NCI-H1436 treated with DMSO at 0.1 percent for 48 hours (cell line): ENCODE measurements around the gene PHACTR2.
"Not testable (repeated sequence)": the region's sequence is repeated elsewhere in the genome, so short reads cannot be mapped to it uniquely, and the experiment has no call there.

Experiments
- DNase-seq: peaks from one replicate; lab custom pipeline; 2025; lab: John Stamatoyannopoulos, UW

PHACTR2 gene

GRCh38 chr6:143807103-143807772, 129.5 kb downstream of the PHACTR2 start:
- no peak for DNase-seq

GRCh38 chr6:143810745-143811144, 133.0 kb downstream of the PHACTR2 start:
- no peak for DNase-seq

- no peak for DNase-seq
Observed at GRCh38 chr6:143811501-143812157, 133.9 kb downstream of the PHACTR2 start.

GRCh38 chr6:143817621-143818020, 139.9 kb downstream of the PHACTR2 start:
- no peak for DNase-seq

GRCh38 chr6:143821359-143821758, 143.6 kb downstream of the PHACTR2 start:
- no peak for DNase-seq

GRCh38 chr6:143822584-143823024, 144.8 kb downstream of the PHACTR2 start:
- no peak for DNase-seq

DNA sequence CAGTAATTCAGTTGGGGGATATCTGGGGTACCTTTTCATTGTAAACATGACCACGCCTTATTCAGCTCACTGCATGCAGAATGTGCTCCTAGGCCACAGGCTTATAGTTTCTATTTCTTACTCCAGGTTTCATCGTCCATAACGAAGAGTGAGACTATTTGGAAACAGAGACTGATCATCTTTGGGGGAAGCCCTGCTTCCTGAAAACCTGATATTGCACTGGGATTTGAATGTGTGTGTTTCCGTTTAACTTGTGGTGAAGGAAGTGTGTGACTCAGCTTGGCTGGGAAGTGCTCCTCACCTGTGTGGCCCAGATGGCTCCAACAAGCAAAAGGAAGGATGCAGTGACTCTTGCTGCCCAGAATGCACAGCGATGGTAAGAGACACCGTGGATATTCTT, 145.8 kb downstream of the PHACTR2 start:
- DNase-seq: no peak

GRCh38 chr6:143828572-143828971, 150.8 kb downstream of the PHACTR2 start:
- DNase-seq: no peak

GRCh38 chr6:143836150-143836549, 158.4 kb downstream of the PHACTR2 start:
- no peak for DNase-seq

GRCh38 chr6:143838395-143838794, 160.6 kb downstream of the PHACTR2 start:
- no peak for DNase-seq

GRCh38 chr6:143839196-143839595, 161.4 kb downstream of the PHACTR2 start:
- DNase-seq: no peak

DNA sequence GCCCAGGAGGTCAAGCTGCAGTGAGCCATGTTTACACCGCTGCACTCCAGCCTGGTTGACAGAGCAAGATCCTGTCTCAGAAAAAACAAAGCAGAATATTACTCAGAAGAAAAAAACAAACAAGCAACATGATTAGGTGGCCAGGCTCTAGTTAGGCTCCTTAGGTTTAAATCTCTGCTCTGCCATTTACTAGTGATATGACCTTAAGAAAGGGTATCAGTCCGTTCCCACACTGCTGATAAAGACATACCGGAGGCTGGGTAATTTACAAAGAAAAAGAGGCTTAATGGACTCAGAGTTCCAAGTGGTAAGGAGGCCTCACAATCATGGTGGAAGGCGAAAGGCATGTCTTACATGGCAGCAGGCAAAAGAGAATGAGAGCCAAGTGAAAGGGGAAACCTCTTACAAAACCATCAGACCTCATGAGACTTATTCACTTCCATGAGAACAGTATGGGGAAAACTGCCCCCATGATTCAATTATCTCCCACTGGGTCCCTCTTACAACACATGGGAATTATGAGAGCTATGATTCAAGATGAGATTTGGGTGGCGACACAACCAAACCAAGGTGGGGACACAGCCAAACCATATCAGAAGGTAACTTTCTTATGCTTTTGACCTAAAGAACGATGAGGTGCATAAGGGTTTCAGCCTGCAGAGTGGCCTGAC, 163.0 kb downstream of the PHACTR2 start:
- DNase-seq: no peak

DNA sequence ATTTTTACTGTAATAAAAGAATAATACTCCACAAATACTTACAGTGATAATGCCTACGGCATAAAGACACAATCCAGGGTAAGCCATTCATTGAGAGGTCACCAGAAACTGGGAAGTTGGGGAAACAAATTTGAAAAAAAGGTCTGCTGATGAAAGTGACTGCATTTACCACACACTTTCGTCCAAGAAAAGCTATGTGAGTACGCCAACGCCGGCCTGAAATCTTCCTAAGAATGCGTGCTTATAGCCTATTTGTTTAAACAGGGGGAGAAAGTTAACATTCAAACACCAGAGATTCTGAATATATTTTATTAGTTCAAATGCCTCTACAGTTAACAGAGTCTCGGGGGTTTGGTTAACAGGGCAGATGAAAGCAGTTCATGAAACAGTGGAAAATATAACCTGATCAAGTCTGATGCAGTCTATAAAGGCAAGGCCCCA, 164.7 kb downstream of the PHACTR2 start:
- no peak for DNase-seq

DNA sequence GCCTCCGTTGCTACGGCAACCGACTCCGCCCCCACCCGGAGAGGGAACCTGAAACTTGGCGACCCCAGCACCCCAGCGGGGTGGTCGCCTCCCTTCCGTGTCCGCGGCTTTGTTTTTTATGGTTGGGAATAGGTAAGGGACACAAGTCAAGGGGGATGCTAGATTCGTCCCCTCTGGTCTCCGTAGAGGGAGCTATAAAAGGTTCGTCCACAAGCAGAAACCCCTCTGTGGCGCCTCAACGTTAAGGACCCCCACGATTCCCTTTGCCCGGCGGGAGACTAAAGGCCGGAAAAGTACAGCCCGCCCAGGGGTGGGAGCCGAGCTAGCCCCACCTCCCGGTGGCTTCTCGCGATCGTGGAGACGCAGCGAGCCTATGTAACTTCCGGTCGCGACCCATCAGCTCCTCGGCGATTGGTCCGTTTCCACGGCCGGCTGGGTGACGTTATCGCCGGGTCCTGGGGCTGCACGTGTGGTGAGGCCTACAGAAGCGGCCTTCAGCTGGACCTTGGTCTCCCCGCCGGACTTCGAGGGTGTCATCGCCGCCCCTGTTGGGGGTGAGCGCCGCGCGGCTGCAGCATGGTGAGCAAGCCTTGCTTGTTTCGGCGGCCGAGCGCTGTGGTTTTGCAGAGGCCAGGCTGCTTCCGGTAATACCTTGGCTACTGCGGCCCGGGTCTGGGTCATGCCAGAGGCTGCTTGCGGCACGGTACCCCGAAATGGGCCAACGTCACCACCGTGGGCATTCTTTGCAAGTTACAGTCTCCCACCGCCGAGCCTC, 165.3 kb downstream of the PHACTR2 start, which contains the start of gene LTV1:
Gene LTV1, plus strand, starts transcription at position 437 of the 775 bp plus-strand sequence. Its CDS starts 140 bp downstream, at position 577.
- DNase-seq: peak; percentile 69

- DNase-seq: no peak
Observed at GRCh38 chr6:143843677-143843999, 165.9 kb downstream of the PHACTR2 start.

GRCh38 chr6:143844006-143844405, 166.2 kb downstream of the PHACTR2 start:
- DNase-seq: no peak

GRCh38 chr6:143845033-143845432, 167.3 kb downstream of the PHACTR2 start:
- DNase-seq: no peak

- not testable (repeated sequence) for DNase-seq
Observed at GRCh38 chr6:143851706-143852105, 173.9 kb downstream of the PHACTR2 start.

DNA sequence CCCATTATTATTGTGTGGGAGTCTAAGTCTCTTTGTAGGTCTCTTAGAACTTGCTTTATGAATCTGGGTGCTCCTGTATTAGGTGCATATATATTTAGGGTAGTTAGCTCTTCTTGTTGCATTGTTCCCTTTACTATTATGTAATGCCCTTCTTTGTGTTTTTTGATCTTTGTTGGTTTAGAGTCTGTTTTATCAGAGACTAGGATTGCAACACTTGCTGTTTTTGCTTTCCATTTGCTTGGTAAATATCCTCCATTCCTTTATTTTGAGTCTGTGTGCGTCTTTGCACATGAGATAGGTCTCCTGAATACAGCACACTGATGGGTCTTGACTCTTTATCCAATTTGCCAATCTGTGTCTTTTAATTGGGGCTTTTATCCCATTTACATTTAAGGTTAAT, 177.3 kb downstream of the PHACTR2 start:
- DNase-seq: not testable (repeated sequence)

GRCh38 chr6:143856762-143857161, 179.0 kb downstream of the PHACTR2 start:
- DNase-seq: not testable (repeated sequence)

GRCh38 chr6:143857651-143858050, 179.9 kb downstream of the PHACTR2 start:
- no peak for DNase-seq
